H9 (cell line): ENCODE results near the gene ZBP1. TPM values are rescaled to one million over a fixed set of nuclear protein-coding genes. Genes with fewer than 3 reads are reported as not detected.

Experiments used
- DNase-seq: peaks from one replicate; pipeline ENCODE4 v3.0.0-alpha.2; 2017
- H2AFZ ChIP-seq: one replicate; pipeline ENCODE4 v1.6.1; 2013; ENCODE audit warnings: mild to moderate bottlenecking, low read length, control low read depth, moderate library complexity
- H2AK5ac ChIP-seq: 2 replicates; pipeline ENCODE4 v1.6.1; 2013; ENCODE audit warnings: low read length, control low read depth, mixed read lengths; ENCODE audit not compliant: insufficient read length
- H2BK120ac ChIP-seq: one replicate; pipeline ENCODE4 v1.6.1; 2013; ENCODE audit warnings: low read depth, mild to moderate bottlenecking, low read length, control low read depth, inconsistent platforms; ENCODE audit not compliant: poor library complexity, severe bottlenecking
- H2BK12ac ChIP-seq: 2 replicates; pipeline ENCODE4 v1.6.1; 2013; ENCODE audit warnings: low read length, control low read depth, mixed read lengths, low read depth; ENCODE audit not compliant: insufficient read length
- H2BK15ac ChIP-seq: 2 replicates; pipeline ENCODE4 v1.6.1; 2013; ENCODE audit warnings: low read depth, low read length, control low read depth
- H2BK20ac ChIP-seq: one replicate; pipeline ENCODE4 v1.6.1; 2013; ENCODE audit warnings: low read depth, mild to moderate bottlenecking, low read length, control low read depth, inconsistent platforms; ENCODE audit not compliant: poor library complexity, severe bottlenecking
- H2BK5ac ChIP-seq: 2 replicates; pipeline ENCODE4 v1.6.1; 2013; ENCODE audit warnings: low read length, control low read depth, mixed read lengths; ENCODE audit not compliant: insufficient read length
- H3K14ac ChIP-seq: 2 replicates; pipeline ENCODE4 v1.6.1; 2013; ENCODE audit warnings: low read length, control low read depth; ENCODE audit not compliant: insufficient read depth
- H3K18ac ChIP-seq: 2 replicates; pipeline ENCODE4 v1.6.1; 2013; ENCODE audit warnings: low read depth, mild to moderate bottlenecking, mixed read lengths, low read length, control low read depth; ENCODE audit not compliant: insufficient read length
- H3K23ac ChIP-seq: 2 replicates; pipeline ENCODE4 v1.6.1; 2013; ENCODE audit warnings: low read length, control low read depth, mixed read lengths, low read depth; ENCODE audit not compliant: insufficient read length
- H3K23me2 ChIP-seq: 2 replicates; pipeline ENCODE4 v1.6.1; 2013; ENCODE audit warnings: low read depth, mild to moderate bottlenecking, mixed read lengths, low read length, control low read depth; ENCODE audit not compliant: insufficient read length, poor library complexity, severe bottlenecking
- H3K27ac ChIP-seq: 2 replicates; pipeline ENCODE4 v1.5.1; 2013; ENCODE audit warnings: low read length, control low read depth, mixed read lengths, low read depth; ENCODE audit not compliant: insufficient read length
- H3K27me3 ChIP-seq: 2 replicates; pipeline ENCODE4 v1.6.1; 2013; ENCODE audit warnings: low read length, control low read depth, inconsistent platforms; ENCODE audit not compliant: insufficient read depth
- H3K4ac ChIP-seq: 2 replicates; pipeline ENCODE4 v1.6.1; 2013; ENCODE audit warnings: low read depth, mild to moderate bottlenecking, control low read depth, inconsistent platforms, low read length, moderate library complexity
- H3K4me1 ChIP-seq: 2 replicates; pipeline ENCODE4 v1.6.1; 2013; ENCODE audit warnings: low read length, control low read depth, inconsistent platforms; ENCODE audit not compliant: insufficient read depth
- H3K4me2 ChIP-seq: 2 replicates; pipeline ENCODE4 v1.6.1; 2013; ENCODE audit warnings: low read length, control low read depth, mixed read lengths; ENCODE audit not compliant: insufficient read length, insufficient read depth
- H3K56ac ChIP-seq: 2 replicates; pipeline ENCODE4 v1.6.1; 2013; ENCODE audit warnings: low read depth, mild to moderate bottlenecking, mixed read lengths, low read length, control low read depth; ENCODE audit not compliant: insufficient read length
- H3K79me1 ChIP-seq: 2 replicates; pipeline ENCODE4 v1.6.1; 2013; ENCODE audit warnings: low read depth, mild to moderate bottlenecking, moderate library complexity, low read length, control low read depth, inconsistent platforms; ENCODE audit not compliant: insufficient read depth, poor library complexity, severe bottlenecking
- H3K79me2 ChIP-seq: 2 replicates; pipeline ENCODE4 v1.6.1; 2013; ENCODE audit warnings: low read length, control low read depth, inconsistent platforms; ENCODE audit not compliant: insufficient read depth
- H3K9ac ChIP-seq: 2 replicates; pipeline ENCODE4 v1.6.1; 2013; ENCODE audit warnings: low read length, control low read depth, mixed read lengths; ENCODE audit not compliant: insufficient read length; ENCODE audit errors: extremely low read depth
- H3K9me3 ChIP-seq: one replicate; pipeline ENCODE4 v1.6.1; 2013; ENCODE audit warnings: low read depth, low read length, inconsistent platforms; ENCODE audit not compliant: control insufficient read depth
- H3T11ph ChIP-seq: one replicate; pipeline ENCODE4 v1.6.1; 2013; ENCODE audit warnings: mild to moderate bottlenecking, low read length, control low read depth, inconsistent platforms
- H4K20me1 ChIP-seq: one replicate; pipeline ENCODE4 v1.6.1; 2013; ENCODE audit not compliant: control insufficient read depth, insufficient read length, insufficient read depth
- H4K5ac ChIP-seq: 2 replicates; pipeline ENCODE4 v1.6.1; 2013; ENCODE audit warnings: low read depth, mild to moderate bottlenecking, mixed read lengths, low read length, control low read depth; ENCODE audit not compliant: insufficient read length
- H4K8ac ChIP-seq: replicated peaks from 2 replicates; pipeline ENCODE4 v1.6.1; 2013; ENCODE audit warnings: low read length, control low read depth, mixed read lengths, low read depth; ENCODE audit not compliant: insufficient read length
- H4K91ac ChIP-seq: 2 replicates; pipeline ENCODE4 v1.6.1; 2013; ENCODE audit warnings: low read depth, mild to moderate bottlenecking, moderate library complexity, mixed read lengths, low read length, control low read depth; ENCODE audit not compliant: insufficient read length
- H3K27ac Mint-ChIP-seq, 3 experiments: 2 replicates in 2 of 3; 3 replicates in 1 of 3; pipeline ENCODE4 v1.8.0; 2020 to 2021; ENCODE audit warnings: mixed read lengths in 3 of 3, mild to moderate bottlenecking in 1 of 3, moderate library complexity in 1 of 3
- H3K27me3 Mint-ChIP-seq: 2 replicates; pipeline ENCODE4 v1.8.0; 2021; ENCODE audit warnings: low read depth, mild to moderate bottlenecking, moderate library complexity, mixed read lengths
- H3K36me3 Mint-ChIP-seq, 3 experiments: 2 replicates in 2 of 3; 3 replicates in 1 of 3; pipeline ENCODE4 v1.8.0; 2020 to 2021; ENCODE audit warnings: low read depth in 3 of 3, mixed read lengths in 3 of 3; ENCODE audit not compliant: insufficient read depth in 1 of 3
- H3K4me1 Mint-ChIP-seq, 2 experiments: 2 replicates each; pipeline ENCODE4 v1.8.0; 2020; ENCODE audit warnings: mixed read lengths in 2 of 2
- H3K4me3 Mint-ChIP-seq, 2 experiments: 2 replicates in 1 of 2; 3 replicates in 1 of 2; pipeline ENCODE4 v1.8.0; 2020 to 2021; ENCODE audit warnings: mild to moderate bottlenecking in 2 of 2, mixed read lengths in 2 of 2, moderate library complexity in 1 of 2
- H3K9me3 Mint-ChIP-seq, 2 experiments: 2 replicates in 1 of 2; 3 replicates in 1 of 2; pipeline ENCODE4 v1.8.0; 2020; ENCODE audit warnings: mild to moderate bottlenecking in 2 of 2, mixed read lengths in 2 of 2, moderate library complexity in 1 of 2
- WGBS: extraction: QIAGEN DNeasy Blood & Tissue Kit; methylation state at CpG from one replicate; pipeline ENCODE4 v1.1.7; 2013; ENCODE audit warnings: missing lambda C conversion rate, low lambda C conversion rate, mixed read lengths; ENCODE audit not compliant: insufficient read length; ENCODE audit errors: extremely low coverage; 5-methylcytosine and 5-hydroxymethylcytosine counted together
- total RNA-seq: library from RNA; stranded (reverse); gene quantifications from 2 replicates; pipeline ENCODE4 v1.2.1, GENCODE V29; 2021
- TF ChIP-seq, protein P1 (sequence below): fragments of 200-600 bp; sonication (generic); conservative IDR thresholded peaks from 3 replicates; pipeline ENCODE4 v1.8.0; 2021; ENCODE audit warnings: antibody characterized with exemption, mild to moderate bottlenecking

The ZBP1 gene
- total RNA-seq, 1 experiment from 2014 or later: not detected

GRCh38 chr20:57580478-57581201 lies 39.6 kb downstream of the ZBP1 start:
- H4K20me1 ChIP-seq: no peaks in the 10 kb centered on the region
- H3K27ac ChIP-seq: no peak overlapping the region
- Mint-ChIP-seq H3K4me3 (no peak overlapping the region), H3K9me3 (no peaks in the 10 kb centered on the region; a peak in 1 of 5 replicates), H3K4me1 (peaks cover 15 to 26% of the 10 kb centered on the region in 2 experiments), H3K27ac (no peak overlapping the region), H3K36me3 (no peaks in the 10 kb centered on the region), H3K27me3 (peaks cover 15% of the 10 kb centered on the region)
- no peaks in the 10 kb centered on the region for H3K9me3 ChIP-seq
- no peak overlapping the region for H4K91ac ChIP-seq
- H4K8ac ChIP-seq: no peak overlapping the region
- H2BK120ac ChIP-seq: no peak overlapping the region
- H3T11ph ChIP-seq: no peak overlapping the region
- H3K4ac ChIP-seq: no peak overlapping the region
- no peaks in the 10 kb centered on the region for H3K23me2 ChIP-seq
- no peak overlapping the region for H2AFZ ChIP-seq
- no peak overlapping the region for H2BK20ac ChIP-seq
- H2BK5ac ChIP-seq: no peak overlapping the region
- H3K79me2 ChIP-seq: no peaks in the 10 kb centered on the region
- H3K14ac ChIP-seq: no peak overlapping the region
- H3K27me3 ChIP-seq: no peaks in the 10 kb centered on the region; the same call in 1 of the 2 replicates
- H3K23ac ChIP-seq: no peak overlapping the region
- H3K4me1 ChIP-seq: no peaks in the 10 kb centered on the region
- no peak overlapping the region for H2AK5ac ChIP-seq
- H3K9ac ChIP-seq: no peak overlapping the region
- no peak overlapping the region for H2BK12ac ChIP-seq
- TF ChIP-seq, protein P1, sequence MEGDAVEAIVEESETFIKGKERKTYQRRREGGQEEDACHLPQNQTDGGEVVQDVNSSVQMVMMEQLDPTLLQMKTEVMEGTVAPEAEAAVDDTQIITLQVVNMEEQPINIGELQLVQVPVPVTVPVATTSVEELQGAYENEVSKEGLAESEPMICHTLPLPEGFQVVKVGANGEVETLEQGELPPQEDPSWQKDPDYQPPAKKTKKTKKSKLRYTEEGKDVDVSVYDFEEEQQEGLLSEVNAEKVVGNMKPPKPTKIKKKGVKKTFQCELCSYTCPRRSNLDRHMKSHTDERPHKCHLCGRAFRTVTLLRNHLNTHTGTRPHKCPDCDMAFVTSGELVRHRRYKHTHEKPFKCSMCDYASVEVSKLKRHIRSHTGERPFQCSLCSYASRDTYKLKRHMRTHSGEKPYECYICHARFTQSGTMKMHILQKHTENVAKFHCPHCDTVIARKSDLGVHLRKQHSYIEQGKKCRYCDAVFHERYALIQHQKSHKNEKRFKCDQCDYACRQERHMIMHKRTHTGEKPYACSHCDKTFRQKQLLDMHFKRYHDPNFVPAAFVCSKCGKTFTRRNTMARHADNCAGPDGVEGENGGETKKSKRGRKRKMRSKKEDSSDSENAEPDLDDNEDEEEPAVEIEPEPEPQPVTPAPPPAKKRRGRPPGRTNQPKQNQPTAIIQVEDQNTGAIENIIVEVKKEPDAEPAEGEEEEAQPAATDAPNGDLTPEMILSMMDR: no peak
- no peak overlapping the region for H3K4me2 ChIP-seq
- H4K5ac ChIP-seq: no peak overlapping the region
- DNase-seq: no peak
- no peak overlapping the region for H3K18ac ChIP-seq
- H2BK15ac ChIP-seq: no peak overlapping the region
- no peaks in the 10 kb centered on the region for H3K79me1 ChIP-seq
- H3K56ac ChIP-seq: no peak overlapping the region
- no CpG with 5 or more reads among the region's 13 CpGs for WGBS
